Fibroblast of lung (primary cell): ENCODE measurements around the gene ARHGAP45. TPM values are rescaled to one million over a fixed set of nuclear protein-coding genes. Genes with fewer than 3 reads are reported as not detected.
"Not testable (repeated sequence)": the region's sequence is repeated elsewhere in the genome, so short reads cannot be mapped to it uniquely, and the experiment has no call there.

ENCODE experiments used
- DNase-seq, 2 donors: peaks; one replicate each; pipeline versions ENCODE4 v3.0.0 to v3.0.0-alpha.2; 2010; ENCODE audit warnings: low read depth in 2 of 2
- H2AFZ ChIP-seq: 2 replicates; pipeline ENCODE4 v1.5.1; 2012; ENCODE audit warnings: low read length, control low read depth, inconsistent platforms
- H3K27ac ChIP-seq: 2 replicates; pipeline ENCODE4 v1.5.1; 2011; ENCODE audit warnings: low read length, control low read depth; ENCODE audit not compliant: insufficient read depth
- H3K27me3 ChIP-seq: 2 replicates; pipeline ENCODE4 v1.5.1; 2011; ENCODE audit warnings: mild to moderate bottlenecking, low read length; ENCODE audit not compliant: control insufficient read depth, insufficient read depth
- H3K36me3 ChIP-seq: 2 replicates; pipeline ENCODE4 v1.5.1; 2011; ENCODE audit warnings: low read length; ENCODE audit not compliant: control insufficient read depth, insufficient read depth
- H3K4me1 ChIP-seq: 2 replicates; pipeline ENCODE4 v1.5.1; 2011; ENCODE audit warnings: low read length; ENCODE audit not compliant: control insufficient read depth, insufficient read depth; ENCODE audit errors: extremely low read depth
- H3K4me2 ChIP-seq: 2 replicates; pipeline ENCODE4 v1.5.1; 2011; ENCODE audit warnings: low read length, control low read depth; ENCODE audit not compliant: insufficient read depth; ENCODE audit errors: extremely low read depth
- H3K4me3 ChIP-seq, 4 experiments: fragments of 200-600 bp in 1 of 4; sonication (generic) in 1 of 4; replicated peaks in 1 of 4; 2 replicates each; pipeline ENCODE4 v1.5.1; 2011 to 2016; ENCODE audit warnings: low read length in 4 of 4, low read depth in 3 of 4, mild to moderate bottlenecking in 3 of 4, control low read depth in 2 of 4, inconsistent platforms in 1 of 4, mixed read lengths in 1 of 4; ENCODE audit not compliant: insufficient read depth in 1 of 4; ENCODE audit errors: control extremely low read depth in 1 of 4
- H3K79me2 ChIP-seq: 2 replicates; pipeline ENCODE4 v1.5.1; 2012; ENCODE audit warnings: mild to moderate bottlenecking, low read length, inconsistent platforms; ENCODE audit not compliant: control insufficient read depth, insufficient read depth
- H3K9ac ChIP-seq: 2 replicates; pipeline ENCODE4 v1.5.1; 2011; ENCODE audit warnings: mild to moderate bottlenecking, low read length, control low read depth; ENCODE audit not compliant: insufficient read depth
- H3K9me3 ChIP-seq: 2 replicates; pipeline ENCODE4 v1.5.1; 2012; ENCODE audit warnings: low read depth, low read length; ENCODE audit not compliant: control insufficient read depth, insufficient read depth
- H4K20me1 ChIP-seq: 2 replicates; pipeline ENCODE4 v1.5.1; 2011; ENCODE audit warnings: low read length; ENCODE audit not compliant: control insufficient read depth, insufficient read depth; ENCODE audit errors: extremely low read depth
- EZH2 ChIP-seq: IDR thresholded peaks from 2 replicates; pipeline ENCODE4 v1.5.1; 2012; ENCODE audit warnings: low read length, control low read depth, mild to moderate bottlenecking; ENCODE audit errors: missing control alignments
- polyA plus RNA-seq, 2 donors: library from polyadenylated mRNA; depleted of rRNA in 1 of 2; stranded (reverse) in 1 of 2; unstranded in 1 of 2; fragments of >200 nt; gene quantifications; 2 replicates each; pipeline ENCODE4 v1.2.1, GENCODE V29; 2011 to 2012; ENCODE audit warnings: missing spikeins in 1 of 2
- total RNA-seq: library from RNA; depleted of rRNA; stranded (reverse); fragments of >200 nt; gene quantifications from 2 replicates; pipeline ENCODE4 v1.2.1, GENCODE V29; 2014
- TF ChIP-seq, protein P1 (sequence below), 2 donors: IDR thresholded peaks in 1 of 2; conservative IDR thresholded peaks in 1 of 2; 1 replicate in 1 of 2; 2 replicates in 1 of 2; pipeline ENCODE4 v1.5.1; 2011 to 2012; ENCODE audit warnings: low read length in 2 of 2, control low read depth in 1 of 2, inconsistent platforms in 1 of 2, low read depth in 1 of 2, mild to moderate bottlenecking in 1 of 2

The ARHGAP45 gene
- total and polyA plus RNA-seq, 2 donors (not counting 1 experiment from before 2014, with no cell fraction given) = 0.42 to 1.8 TPM

DNA sequence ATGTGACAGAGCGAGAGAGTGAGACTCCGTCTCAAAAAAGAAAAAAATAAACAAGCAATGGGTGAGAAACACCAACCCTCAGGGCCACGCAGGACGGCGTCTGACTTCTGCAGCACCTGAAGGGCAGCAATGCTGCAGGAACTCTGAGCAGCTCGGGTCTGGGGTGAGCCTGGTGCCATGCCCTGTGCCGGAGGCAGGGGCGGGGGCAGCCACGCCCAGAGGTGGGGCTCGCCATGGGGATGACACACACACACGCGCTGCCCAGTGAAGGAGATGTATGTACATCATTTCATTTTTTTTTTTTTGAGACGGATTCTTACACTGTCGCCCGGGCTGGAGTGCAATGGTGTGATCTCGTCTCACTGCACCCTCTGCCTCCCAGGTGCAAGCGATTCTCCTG lies 61.1 kb downstream of the ARHGAP45 start:
- Histone ChIP-seq H3K9me3 (no peaks in the 10 kb centered on the region), H3K4me1 (peaks cover 4% of the 10 kb centered on the region), H4K20me1 (no peaks in the 10 kb centered on the region), H3K36me3 (peaks cover 38% of the 10 kb centered on the region), H3K4me2 (no peak overlapping the region), H2AFZ (no peak overlapping the region), H3K9ac (no peak overlapping the region), H3K27ac (no peak overlapping the region), H3K27me3 (no peaks in the 10 kb centered on the region), H3K4me3 (no peak overlapping the region), H3K79me2 (peaks cover 75% of the 10 kb centered on the region)
- no peak for DNase-seq
- TF ChIP-seq, protein P1, sequence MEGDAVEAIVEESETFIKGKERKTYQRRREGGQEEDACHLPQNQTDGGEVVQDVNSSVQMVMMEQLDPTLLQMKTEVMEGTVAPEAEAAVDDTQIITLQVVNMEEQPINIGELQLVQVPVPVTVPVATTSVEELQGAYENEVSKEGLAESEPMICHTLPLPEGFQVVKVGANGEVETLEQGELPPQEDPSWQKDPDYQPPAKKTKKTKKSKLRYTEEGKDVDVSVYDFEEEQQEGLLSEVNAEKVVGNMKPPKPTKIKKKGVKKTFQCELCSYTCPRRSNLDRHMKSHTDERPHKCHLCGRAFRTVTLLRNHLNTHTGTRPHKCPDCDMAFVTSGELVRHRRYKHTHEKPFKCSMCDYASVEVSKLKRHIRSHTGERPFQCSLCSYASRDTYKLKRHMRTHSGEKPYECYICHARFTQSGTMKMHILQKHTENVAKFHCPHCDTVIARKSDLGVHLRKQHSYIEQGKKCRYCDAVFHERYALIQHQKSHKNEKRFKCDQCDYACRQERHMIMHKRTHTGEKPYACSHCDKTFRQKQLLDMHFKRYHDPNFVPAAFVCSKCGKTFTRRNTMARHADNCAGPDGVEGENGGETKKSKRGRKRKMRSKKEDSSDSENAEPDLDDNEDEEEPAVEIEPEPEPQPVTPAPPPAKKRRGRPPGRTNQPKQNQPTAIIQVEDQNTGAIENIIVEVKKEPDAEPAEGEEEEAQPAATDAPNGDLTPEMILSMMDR (conservative IDR thresholded peaks at IDR 0.05 in 1 of 2, IDR thresholded peaks at IDR 0.05 in 1 of 2; ENCODE audit: low read depth in 1 of 2, low read length in 2 of 2) = no peak
- no peak for TF ChIP-seq EZH2

DNA sequence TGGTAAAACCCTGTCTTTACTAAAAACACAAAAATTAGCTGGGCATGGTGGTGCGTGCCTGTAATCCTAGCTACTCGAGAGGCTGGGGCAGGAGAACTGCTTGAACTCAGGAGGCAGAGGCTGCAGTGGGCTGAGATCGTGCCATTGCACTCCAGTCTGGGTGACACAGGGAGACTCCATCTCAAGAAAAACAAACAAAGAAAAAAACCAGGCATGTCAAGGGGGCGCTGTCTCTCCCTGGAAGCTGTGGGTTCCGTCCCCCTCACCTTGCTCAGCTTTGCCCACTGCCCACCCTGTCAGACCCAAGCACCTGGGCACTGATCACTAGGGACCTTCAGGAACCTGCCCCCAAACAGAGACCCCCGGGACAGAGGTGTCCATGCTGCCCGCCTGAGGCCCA lies 62.1 kb downstream of the ARHGAP45 start:
- H3K9me3 ChIP-seq, H3K4me3 ChIP-seq, H3K9ac ChIP-seq, H2AFZ ChIP-seq, H4K20me1 ChIP-seq, H3K27ac ChIP-seq, H3K4me1 ChIP-seq, DNase-seq, H3K27me3 ChIP-seq, H3K4me2 ChIP-seq: not testable (repeated sequence)
- Histone ChIP-seq H3K36me3 (peaks cover 29% of the 10 kb centered on the region), H3K79me2 (peaks cover 79% of the 10 kb centered on the region)

DNA sequence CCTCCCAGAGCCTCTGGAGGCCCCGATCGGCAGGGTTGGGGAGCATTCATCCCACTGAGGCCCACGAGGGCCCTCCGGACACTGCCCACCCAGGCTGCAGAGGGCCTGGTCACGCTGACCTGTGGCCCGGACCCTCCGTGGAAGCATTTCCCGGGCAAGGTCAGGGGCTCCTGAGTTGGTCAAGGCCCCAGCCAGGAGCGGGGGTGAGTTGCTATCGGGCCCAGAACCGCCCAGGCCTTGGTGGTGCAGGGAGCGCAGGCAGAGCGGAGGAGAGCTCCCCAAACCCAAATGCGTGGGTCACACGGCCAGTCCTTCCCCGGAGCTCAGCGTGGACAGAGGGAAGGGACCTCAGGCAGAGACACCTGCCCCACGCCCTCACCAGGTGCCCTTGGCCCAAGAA lies 62.6 kb downstream of the ARHGAP45 start:
- TF ChIP-seq EZH2 = no peak
- TF ChIP-seq, protein P1 (conservative IDR thresholded peaks at IDR 0.05 in 1 of 2, IDR thresholded peaks at IDR 0.05 in 1 of 2; ENCODE audit: low read depth in 1 of 2, low read length in 2 of 2) = no peak

More for the DNA sequence above, 62.6 kb downstream of the ARHGAP45 start:
- no peak for DNase-seq
- H3K4me3 ChIP-seq = no peak overlapping the region
- no peaks in the 10 kb centered on the region for H3K9me3 ChIP-seq
- peaks cover 4% of the 10 kb centered on the region for H3K4me1 ChIP-seq
- H3K4me2 ChIP-seq = peak overlapping the region; percentile 85
- no peak overlapping the region for H3K27ac ChIP-seq
- H3K9ac ChIP-seq = no peak overlapping the region
- peaks cover 79% of the 10 kb centered on the region for H3K79me2 ChIP-seq
- peaks cover 28% of the 10 kb centered on the region for H3K36me3 ChIP-seq
- H4K20me1 ChIP-seq = no peaks in the 10 kb centered on the region
- H2AFZ ChIP-seq = no peak overlapping the region
- H3K27me3 ChIP-seq = no peaks in the 10 kb centered on the region
